Thyroid gland (tissue), 4 donors: Measurements from ENCODE around the gene PTGDS. TPM values are rescaled to one million over a fixed set of nuclear protein-coding genes. Genes with fewer than 3 reads are reported as not detected.
"Not testable (repeated sequence)": the region's sequence is repeated elsewhere in the genome, so short reads cannot be mapped to it uniquely, and the experiment has no call there.

ENCODE experiments used
- DNase-seq, 2 donors: peaks; one replicate each; pipeline ENCODE4 v3.0.0-alpha.2; 2019
- H3K27ac ChIP-seq, 3 donors: fragments of 200-600 bp; sonication (generic); 1 replicate in 2 of 3; 2 replicates in 1 of 3; pipeline ENCODE4 v1.5.1; 2016 to 2019; ENCODE audit warnings: mild to moderate bottlenecking in 1 of 3, moderate library complexity in 1 of 3
- H3K27me3 ChIP-seq: fragments of 200-600 bp; sonication (generic); one replicate; pipeline ENCODE4 v1.5.1; 2019
- H3K36me3 ChIP-seq, 2 donors: fragments of 200-600 bp; sonication (generic); one replicate each; pipeline ENCODE4 v1.5.1; 2016 to 2019
- H3K4me1 ChIP-seq, 2 donors: fragments of 200-600 bp; sonication (generic); one replicate each; pipeline ENCODE4 v1.5.1; 2017 to 2019
- H3K4me3 ChIP-seq, 3 donors: fragments of 200-600 bp; sonication (generic); replicated peaks in 1 of 3; 1 replicate in 2 of 3; 2 replicates in 1 of 3; pipeline ENCODE4 v1.5.1; 2016; ENCODE audit warnings: mild to moderate bottlenecking in 1 of 3
- H3K9me3 ChIP-seq: fragments of 200-600 bp; sonication (generic); one replicate; pipeline ENCODE4 v1.5.1; 2017
- CTCF ChIP-seq, 6 experiments: fragments of 200-600 bp in 3 of 6; fragments of 450-650 bp in 3 of 6; sonication (generic) in 3 of 6; IDR thresholded peaks; one replicate each; pipeline ENCODE4 v1.5.1; 2016 to 2019; ENCODE audit warnings: antibody characterized with exemption in 6 of 6, mild to moderate bottlenecking in 2 of 6, inconsistent platforms in 1 of 6, moderate library complexity in 1 of 6
- POLR2A ChIP-seq, 2 donors: fragments of 450-650 bp; IDR thresholded peaks; one replicate each; pipeline ENCODE4 v1.6.1; 2017; ENCODE audit warnings: antibody characterized with exemption in 2 of 2, mild to moderate bottlenecking in 2 of 2, moderate library complexity in 1 of 2
- WGBS, 2 donors: methylation state at CpG; one replicate each; pipeline ENCODE4 v1.1.5; 2017; 5-methylcytosine and 5-hydroxymethylcytosine counted together
- intact Hi-C: fragments of 100-400 bp; cut with DNase I; formaldehyde crosslinking; loops from one replicate; pipeline ENCODE4 v1.15.1; 2023
- total RNA-seq, 4 donors: library from RNA; depleted of rRNA; stranded (reverse); fragments of >200 nt; gene quantifications; one replicate each; pipeline ENCODE4 v1.2.3, GENCODE V29; 2016

PTGDS gene
- total RNA-seq, 4 donors from 2014 or later: 5.0 to 39.5 (median 33.9) TPM

- no peak for TF ChIP-seq CTCF (IDR thresholded peaks at IDR 0.05)
- no peak for TF ChIP-seq POLR2A (IDR thresholded peaks at IDR 0.05)
- Histone ChIP-seq H3K36me3 (no peaks in the 10 kb centered on the region), H3K4me3 (no peak overlapping the region), H3K4me1 (peaks cover 19 to 35% of the 10 kb centered on the region in 2 donors), H3K27ac (no peak overlapping the region), H3K27me3 (no peaks in the 10 kb centered on the region), H3K9me3 (no peaks in the 10 kb centered on the region)
- DNase-seq: no peak
- 72 to 85% methylated on average over 9 to 10 of the region's 10 CpGs for WGBS, 2 donors
- intact Hi-C loops: no loop called here
These were observed 23.1 kb downstream of the PTGDS start for GRCh38 chr9:137000177-137000930.

GRCh38 chr9:137001857-137002645 is 24.7 kb downstream of the PTGDS start:
- H3K4me3 ChIP-seq: no peak overlapping the region
- no peaks in the 10 kb centered on the region for H3K9me3 ChIP-seq
- peaks cover 15 to 27% of the 10 kb centered on the region in 2 donors for H3K4me1 ChIP-seq
- H3K27me3 ChIP-seq: no peaks in the 10 kb centered on the region
- no peak for DNase-seq
- no peaks in the 10 kb centered on the region for H3K36me3 ChIP-seq
- no peak overlapping the region for H3K27ac ChIP-seq
- TF ChIP-seq CTCF (IDR thresholded peaks at IDR 0.05) (no peak), POLR2A (IDR thresholded peaks at IDR 0.05) (no peak)
- intact Hi-C loops: no loop called here
- 86 to 93% methylated on average over 20 of the region's 20 CpGs for WGBS, 2 donors

- intact Hi-C loops: no loop called here
- H3K9me3 ChIP-seq: no peaks in the 10 kb centered on the region
- DNase-seq: no peak
- WGBS, 2 donors: 89% methylated on average over 10 of the region's 10 CpGs
- H3K36me3 ChIP-seq: no peaks in the 10 kb centered on the region
- TF ChIP-seq POLR2A (IDR thresholded peaks at IDR 0.05): no peak
- no peak for TF ChIP-seq CTCF (IDR thresholded peaks at IDR 0.05)
- no peak overlapping the region for H3K4me3 ChIP-seq
- H3K27ac ChIP-seq: no peak overlapping the region
- peaks cover 17 to 27% of the 10 kb centered on the region in 2 donors for H3K4me1 ChIP-seq
- no peaks in the 10 kb centered on the region for H3K27me3 ChIP-seq
These were observed 25.3 kb downstream of the PTGDS start for GRCh38 chr9:137002646-137003041.

- H3K4me3 ChIP-seq, H3K27me3 ChIP-seq, H3K27ac ChIP-seq, H3K36me3 ChIP-seq, H3K9me3 ChIP-seq, intact Hi-C loops: not testable (repeated sequence)
- 25 to 42% methylated on average over 15 to 17 of the region's 17 CpGs for WGBS, 2 donors
- TF ChIP-seq CTCF (IDR thresholded peaks at IDR 0.05): peak in 5 of 6 experiments; percentile 26 to 69 (median 57)
- peak; percentile 67 to 72 for DNase-seq
- peaks cover 30 to 33% of the 10 kb centered on the region in 2 donors for H3K4me1 ChIP-seq
These were observed 27.0 kb downstream of the PTGDS start for GRCh38 chr9:137004285-137004684.
